HepG2 (cell line): ENCODE data around the gene DCTN3. TPM values are rescaled to one million over a fixed set of nuclear protein-coding genes. Genes with fewer than 3 reads are reported as not detected.

Source experiments
- ATAC-seq: fragments of 200-7000 bp; cut with Tn5 transposase; 3 replicates; pipeline ENCODE4 v1.9.1; 2020; ENCODE audit warnings: mild to moderate bottlenecking, moderate library complexity
- BruUV-seq: library from RNA; stranded (reverse); fragments of 400-500 nt; replicated peaks from 2 replicates; lab custom pipeline; 2021; lab: Mats Ljungman, UMichigan
- CTCF ChIA-PET: fragments of 300-600 bp; formaldehyde crosslinking; extraction: SDS; loops from one replicate; lab custom pipeline; 2021; ENCODE audit warnings: low total read pairs, inconsistent platforms, low intra/inter-chr PET ratio; lab: Yijun Ruan, JAX
- POLR2A ChIA-PET: fragments of 350-600 bp; sonication (Branson Sonifier 250); formaldehyde crosslinking; loops from one replicate; lab custom pipeline; 2020; ENCODE audit warnings: antibody characterized with exemption, inconsistent platforms; lab: Yijun Ruan, JAX
- DNase-seq: peaks from one replicate; pipeline ENCODE4 v3.0.0-alpha.2; 2015; ENCODE audit warnings: low spot score
- FAIRE-seq: peaks from 3 replicates; lab custom pipeline; 2011; peaks lifted over from hg19 to GRCh38; lab: Jason Lieb, UNC
- H2AFZ ChIP-seq: one replicate; pipeline ENCODE4 v1.6.1; 2011; ENCODE audit warnings: low read length, inconsistent platforms
- H3K27ac ChIP-seq: fragments of 300-600 bp; 3 replicates; pipeline ENCODE4 v1.8.0; 2011; ENCODE audit warnings: mixed run types, mild to moderate bottlenecking, mixed read lengths, low read length, inconsistent platforms; ENCODE audit not compliant: insufficient read depth; ENCODE audit errors: extremely low read length
- H3K27me3 ChIP-seq, 2 experiments: fragments of 200-600 bp in 1 of 2; 2 replicates in 1 of 2; 3 replicates in 1 of 2; pipeline versions ENCODE4 v1.6.0 to v1.8.0; 2011; ENCODE audit warnings: low read length in 2 of 2, mild to moderate bottlenecking in 2 of 2, moderate library complexity in 2 of 2, inconsistent platforms in 1 of 2; ENCODE audit not compliant: insufficient read depth in 2 of 2, control insufficient read depth in 1 of 2
- H3K36me3 ChIP-seq, 2 experiments: fragments of 200-600 bp in 1 of 2; replicated peaks in 1 of 2; 2 replicates in 1 of 2; 3 replicates in 1 of 2; pipeline versions ENCODE4 v1.5.1 to v1.8.0; 2011; ENCODE audit warnings: low read length in 2 of 2, inconsistent platforms in 1 of 2; ENCODE audit not compliant: insufficient read depth in 2 of 2, control insufficient read depth in 1 of 2
- H3K4me1 ChIP-seq: 2 replicates; pipeline ENCODE4 v1.5.1; 2012; ENCODE audit warnings: low read length, inconsistent platforms; ENCODE audit not compliant: insufficient read depth
- H3K4me2 ChIP-seq: 2 replicates; pipeline ENCODE4 v1.6.0; 2011; ENCODE audit warnings: low read depth, low read length, inconsistent platforms
- H3K4me3 ChIP-seq, 3 experiments: fragments of 200-600 bp in 1 of 3; sonication (generic), shearing (Covaris generic) in 1 of 3; replicated peaks in 1 of 3; 2 replicates each; pipeline ENCODE4 v1.5.1; 2011 to 2016; ENCODE audit warnings: low read length in 3 of 3, inconsistent platforms in 2 of 3, low read depth in 2 of 3, mild to moderate bottlenecking in 2 of 3, control low read depth in 1 of 3, mixed read lengths in 1 of 3; ENCODE audit not compliant: insufficient read depth in 1 of 3
- H3K79me2 ChIP-seq: one replicate; pipeline ENCODE4 v1.6.1; 2011; ENCODE audit warnings: low read length, inconsistent platforms; ENCODE audit not compliant: insufficient read depth
- H3K9ac ChIP-seq: 2 replicates; pipeline ENCODE4 v1.6.0; 2011; ENCODE audit warnings: mild to moderate bottlenecking, low read depth, low read length, inconsistent platforms; ENCODE audit not compliant: insufficient read depth
- H3K9me3 ChIP-seq: 2 replicates; pipeline ENCODE4 v1.5.1; 2012; ENCODE audit warnings: mild to moderate bottlenecking, low read length
- H4K20me1 ChIP-seq: 2 replicates; pipeline ENCODE4 v1.6.0; 2011; ENCODE audit warnings: inconsistent platforms, mild to moderate bottlenecking, low read length, moderate library complexity; ENCODE audit not compliant: insufficient read depth
- EED ChIP-seq: sonication (generic); formaldehyde crosslinking; IDR thresholded peaks from 2 replicates; pipeline ENCODE4 v1.5.0; 2020; ENCODE audit warnings: mild to moderate bottlenecking, missing genetic modification reagents
- GFI1 ChIP-seq: sonication (generic); formaldehyde crosslinking; IDR thresholded peaks from 2 replicates; pipeline ENCODE4 v1.5.0; 2020; ENCODE audit warnings: missing genetic modification reagents, mild to moderate bottlenecking, borderline replicate concordance
- HNF4G ChIP-seq, 2 experiments: sonication (generic) in 1 of 2; formaldehyde crosslinking in 1 of 2; IDR thresholded peaks; 2 replicates each; pipeline versions ENCODE4 v1.4.0 to v1.6.1; 2011 to 2020; ENCODE audit warnings: borderline replicate concordance in 2 of 2, low read depth in 2 of 2, mild to moderate bottlenecking in 2 of 2, low read length in 1 of 2, missing genetic modification reagents in 1 of 2, moderate library complexity in 1 of 2
- MATR3 ChIP-seq: sonication (generic); formaldehyde crosslinking; IDR thresholded peaks from 2 replicates; pipeline ENCODE4 v1.4.0; 2020; ENCODE audit warnings: missing genetic modification reagents
- PAX8 ChIP-seq: sonication (generic); formaldehyde crosslinking; IDR thresholded peaks from 2 replicates; pipeline ENCODE4 v1.8.0; 2022; ENCODE audit warnings: mild to moderate bottlenecking, missing genetic modification reagents, borderline replicate concordance
- PHF20 ChIP-seq: sonication (generic); formaldehyde crosslinking; IDR thresholded peaks from 2 replicates; pipeline ENCODE4 v1.5.0; 2020; ENCODE audit warnings: mild to moderate bottlenecking, missing genetic modification reagents
- REL ChIP-seq: sonication (generic); formaldehyde crosslinking; conservative IDR thresholded peaks from 2 replicates; pipeline ENCODE4 v1.8.0; 2022; ENCODE audit warnings: mild to moderate bottlenecking, missing genetic modification reagents, moderate library complexity
- REXO4 ChIP-seq: sonication (generic); formaldehyde crosslinking; IDR thresholded peaks from 2 replicates; pipeline ENCODE4 v1.8.0; 2022; ENCODE audit warnings: missing genetic modification reagents, mild to moderate bottlenecking, borderline replicate concordance
- RNF2 ChIP-seq: fragments of 450-650 bp; conservative IDR thresholded peaks from 2 replicates; pipeline ENCODE4 v1.6.1; 2016; ENCODE audit warnings: low read depth
- SKI ChIP-seq: fragments of 450-650 bp; IDR thresholded peaks from one replicate; pipeline ENCODE4 v1.6.1; 2018; ENCODE audit warnings: mild to moderate bottlenecking; ENCODE audit not compliant: partially characterized antibody
- ZBTB21 ChIP-seq: sonication (generic); formaldehyde crosslinking; IDR thresholded peaks from 2 replicates; pipeline ENCODE4 v1.4.0; 2020; ENCODE audit warnings: missing genetic modification reagents
- ZNF34 ChIP-seq: sonication (generic); formaldehyde crosslinking; IDR thresholded peaks from 2 replicates; pipeline ENCODE4 v1.4.0; 2020; ENCODE audit warnings: mild to moderate bottlenecking, missing genetic modification reagents, borderline replicate concordance
- ZNF672 ChIP-seq: sonication (generic); formaldehyde crosslinking; IDR thresholded peaks from 2 replicates; pipeline ENCODE4 v1.8.1; 2022; ENCODE audit warnings: missing genetic modification reagents
- WGBS: methylation state at CpG from one replicate; pipeline ENCODE4 v1.1.6; 2017; ENCODE audit warnings: low lambda C conversion rate; 5-methylcytosine and 5-hydroxymethylcytosine counted together
- in situ Hi-C: cut with HindIII; loops from 2 replicates; pipeline ENCODE4 v1.10.0; 2017; ENCODE audit warnings: low pct_unique_long_range_greater_than_20kb; ENCODE audit not compliant: extremely low pct_ligation_motif_present
- intact Hi-C: fragments of 100-400 bp; cut with micrococcal nuclease; formaldehyde crosslinking; loops from one replicate; pipeline ENCODE4 v1.10.0; 2022; ENCODE audit not compliant: unreplicated experiment
- polyA plus RNA-seq, 8 experiments: library from polyadenylated mRNA; depleted of rRNA in 3 of 8; stranded (reverse) in 7 of 8; unstranded in 1 of 8; fragments of >200 nt; fragmentation: Illumina TruSeq in 4 of 8; extraction: Trizol in 4 of 8; gene quantifications; 2 replicates each; pipeline versions ENCODE4 v1.2.1 to v1.2.3, GENCODE V29; 2011 to 2016; ENCODE audit warnings: low read depth in 4 of 8, missing spikeins in 1 of 8, mixed read lengths in 1 of 8; ENCODE audit not compliant: insufficient read depth in 1 of 8
- total RNA-seq, 5 experiments: library from RNA; depleted of rRNA; stranded (reverse); fragments of >200 nt; fragmentation: Illumina TruSeq; extraction: Trizol; gene quantifications; 2 replicates each; pipeline ENCODE4 v1.2.3, GENCODE V29; 2016; ENCODE audit warnings: low read depth in 1 of 5
- TF ChIP-seq, protein P1 (sequence below): sonication (generic); formaldehyde crosslinking; IDR thresholded peaks from 2 replicates; pipeline ENCODE4 v1.4.0; 2020; ENCODE audit warnings: missing genetic modification reagents, mild to moderate bottlenecking, borderline replicate concordance
- TF ChIP-seq, protein P2 (sequence below): sonication (generic); formaldehyde crosslinking; IDR thresholded peaks from 2 replicates; pipeline ENCODE4 v1.8.0; 2022; ENCODE audit warnings: mild to moderate bottlenecking, missing genetic modification reagents, moderate library complexity
- TF ChIP-seq, protein P3 (sequence below): sonication (generic); formaldehyde crosslinking; IDR thresholded peaks from 2 replicates; pipeline ENCODE4 v1.4.0; 2020; ENCODE audit warnings: mild to moderate bottlenecking, missing genetic modification reagents
- TF ChIP-seq, protein P4 (sequence below): sonication (generic); formaldehyde crosslinking; IDR thresholded peaks from 2 replicates; pipeline ENCODE4 v1.5.1; 2020; ENCODE audit warnings: missing genetic modification reagents, mild to moderate bottlenecking, borderline replicate concordance

The DCTN3 gene
- total and polyA plus RNA-seq, 2 of the 13 experiments (the other 11 are each of a cell fraction or from before 2014, with no cell fraction given) = 27.4 to 34.5 TPM

DNA sequence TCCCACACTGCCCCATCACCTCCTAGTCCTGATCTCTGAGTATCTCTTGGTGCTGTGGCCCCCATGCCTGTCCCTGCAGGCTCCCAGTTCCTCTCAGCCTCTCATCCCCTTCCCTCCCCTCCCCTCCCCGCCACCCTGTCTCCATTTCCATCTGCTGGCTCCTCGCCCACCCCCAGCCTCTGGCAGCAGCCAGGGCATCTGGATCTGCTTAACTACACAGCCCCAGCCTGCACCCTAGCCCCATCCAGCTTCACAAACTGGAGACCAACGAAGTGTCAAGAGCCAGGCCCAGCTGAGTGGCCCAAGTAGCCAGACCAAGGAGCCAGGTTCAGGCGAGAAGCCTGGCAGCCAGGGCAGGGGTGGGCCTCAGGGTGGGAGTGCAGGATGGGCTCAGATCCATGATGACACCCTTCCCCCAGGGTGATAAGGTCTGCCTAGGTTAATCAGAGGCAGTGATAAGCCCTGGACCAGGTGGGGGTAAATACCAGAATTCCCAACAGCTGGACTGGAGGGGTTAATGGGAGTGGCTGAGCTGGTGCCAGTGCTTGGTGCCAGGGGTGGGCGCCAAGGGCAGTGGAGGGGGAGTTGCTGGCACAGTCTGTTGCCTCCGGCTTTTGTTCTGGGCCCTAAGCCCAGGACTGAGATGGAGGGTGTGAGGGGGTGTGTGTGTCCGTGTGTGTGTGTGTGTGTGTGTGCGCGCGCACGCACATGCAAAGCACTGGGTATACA, 34.2 kb upstream of the DCTN3 start:
- Histone ChIP-seq H3K27ac (no peak overlapping the region), H3K4me3 (no peak overlapping the region), H3K4me1 (peaks cover 39% of the 10 kb centered on the region), H3K4me2 (no peak overlapping the region), H4K20me1 (no peaks in the 10 kb centered on the region), H3K9ac (no peak overlapping the region), H3K27me3 (no peaks in the 10 kb centered on the region; a peak in 3 of 5 replicates), H3K9me3 (no peaks in the 10 kb centered on the region), H3K36me3 (peaks cover 0 to 4% of the 10 kb centered on the region in 2 experiments; a peak in 3 of 5 replicates), H2AFZ (no peak overlapping the region), H3K79me2 (no peaks in the 10 kb centered on the region)
- no peak for DNase-seq
- POLR2A ChIA-PET = interaction anchor here (1.0 to 2.3 kb wide), 2 partner anchors 9 to 17 kb away, joined by 5 to 14 read pairs; partner anchors contain the start of genes GALT and SIGMAR1
- WGBS = 68% methylated on average over 11 of the region's 11 CpGs
- intact Hi-C loops (no loop called here), in situ Hi-C loops (no loop called here)
- BruUV-seq = no TSS peak
- no peak for FAIRE-seq
- CTCF ChIA-PET = no interaction called here
- ATAC-seq = no peak
- TF ChIP-seq, protein P1, sequence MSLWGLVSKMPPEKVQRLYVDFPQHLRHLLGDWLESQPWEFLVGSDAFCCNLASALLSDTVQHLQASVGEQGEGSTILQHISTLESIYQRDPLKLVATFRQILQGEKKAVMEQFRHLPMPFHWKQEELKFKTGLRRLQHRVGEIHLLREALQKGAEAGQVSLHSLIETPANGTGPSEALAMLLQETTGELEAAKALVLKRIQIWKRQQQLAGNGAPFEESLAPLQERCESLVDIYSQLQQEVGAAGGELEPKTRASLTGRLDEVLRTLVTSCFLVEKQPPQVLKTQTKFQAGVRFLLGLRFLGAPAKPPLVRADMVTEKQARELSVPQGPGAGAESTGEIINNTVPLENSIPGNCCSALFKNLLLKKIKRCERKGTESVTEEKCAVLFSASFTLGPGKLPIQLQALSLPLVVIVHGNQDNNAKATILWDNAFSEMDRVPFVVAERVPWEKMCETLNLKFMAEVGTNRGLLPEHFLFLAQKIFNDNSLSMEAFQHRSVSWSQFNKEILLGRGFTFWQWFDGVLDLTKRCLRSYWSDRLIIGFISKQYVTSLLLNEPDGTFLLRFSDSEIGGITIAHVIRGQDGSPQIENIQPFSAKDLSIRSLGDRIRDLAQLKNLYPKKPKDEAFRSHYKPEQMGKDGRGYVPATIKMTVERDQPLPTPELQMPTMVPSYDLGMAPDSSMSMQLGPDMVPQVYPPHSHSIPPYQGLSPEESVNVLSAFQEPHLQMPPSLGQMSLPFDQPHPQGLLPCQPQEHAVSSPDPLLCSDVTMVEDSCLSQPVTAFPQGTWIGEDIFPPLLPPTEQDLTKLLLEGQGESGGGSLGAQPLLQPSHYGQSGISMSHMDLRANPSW (CRISPR knock-in tag) = no peak
- TF ChIP-seq EED (CRISPR knock-in tag) (no peak), ZNF34 (no peak), PHF20 (CRISPR knock-in tag) (no peak), GFI1 (CRISPR knock-in tag) (no peak), REL (CRISPR knock-in tag) (no peak), PAX8 (CRISPR knock-in tag) (no peak), HNF4G (IDR thresholded peaks at IDR 0.05; ENCODE audit: borderline replicate concordance, low read depth, low read length) (no peak), HNF4G (CRISPR knock-in tag; IDR thresholded peaks at IDR 0.05; ENCODE audit: borderline replicate concordance, low read depth) (no peak), ZNF672 (CRISPR knock-in tag) (no peak), REXO4 (no peak), SKI (no peak), MATR3 (CRISPR knock-in tag) (no peak), ZBTB21 (CRISPR knock-in tag) (no peak), RNF2 (no peak)
- TF ChIP-seq, protein P2, sequence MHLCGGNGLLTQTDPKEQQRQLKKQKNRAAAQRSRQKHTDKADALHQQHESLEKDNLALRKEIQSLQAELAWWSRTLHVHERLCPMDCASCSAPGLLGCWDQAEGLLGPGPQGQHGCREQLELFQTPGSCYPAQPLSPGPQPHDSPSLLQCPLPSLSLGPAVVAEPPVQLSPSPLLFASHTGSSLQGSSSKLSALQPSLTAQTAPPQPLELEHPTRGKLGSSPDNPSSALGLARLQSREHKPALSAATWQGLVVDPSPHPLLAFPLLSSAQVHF = no peak
- TF ChIP-seq, protein P3, sequence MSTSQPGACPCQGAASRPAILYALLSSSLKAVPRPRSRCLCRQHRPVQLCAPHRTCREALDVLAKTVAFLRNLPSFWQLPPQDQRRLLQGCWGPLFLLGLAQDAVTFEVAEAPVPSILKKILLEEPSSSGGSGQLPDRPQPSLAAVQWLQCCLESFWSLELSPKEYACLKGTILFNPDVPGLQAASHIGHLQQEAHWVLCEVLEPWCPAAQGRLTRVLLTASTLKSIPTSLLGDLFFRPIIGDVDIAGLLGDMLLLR (CRISPR knock-in tag) = no peak
- TF ChIP-seq, protein P4, sequence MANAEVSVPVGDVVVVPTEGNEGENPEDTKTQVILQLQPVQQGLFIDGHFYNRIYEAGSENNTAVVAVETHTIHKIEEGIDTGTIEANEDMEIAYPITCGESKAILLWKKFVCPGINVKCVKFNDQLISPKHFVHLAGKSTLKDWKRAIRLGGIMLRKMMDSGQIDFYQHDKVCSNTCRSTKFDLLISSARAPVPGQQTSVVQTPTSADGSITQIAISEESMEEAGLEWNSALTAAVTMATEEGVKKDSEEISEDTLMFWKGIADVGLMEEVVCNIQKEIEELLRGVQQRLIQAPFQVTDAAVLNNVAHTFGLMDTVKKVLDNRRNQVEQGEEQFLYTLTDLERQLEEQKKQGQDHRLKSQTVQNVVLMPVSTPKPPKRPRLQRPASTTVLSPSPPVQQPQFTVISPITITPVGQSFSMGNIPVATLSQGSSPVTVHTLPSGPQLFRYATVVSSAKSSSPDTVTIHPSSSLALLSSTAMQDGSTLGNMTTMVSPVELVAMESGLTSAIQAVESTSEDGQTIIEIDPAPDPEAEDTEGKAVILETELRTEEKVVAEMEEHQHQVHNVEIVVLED (CRISPR knock-in tag) = no peak
